Lung (tissue), 12 donors: ENCODE results near the gene INF2. TPM values are rescaled to one million over a fixed set of nuclear protein-coding genes. Genes with fewer than 3 reads are reported as not detected.
"Not testable (repeated sequence)": the region's sequence is repeated elsewhere in the genome, so short reads cannot be mapped to it uniquely, and the experiment has no call there.

ENCODE experiments used
- ATAC-seq: fragments of 200-7000 bp; cut with Tn5 transposase; one replicate; pipeline ENCODE4 v1.9.1; 2020; ENCODE audit warnings: moderate number of reproducible peaks; ENCODE audit not compliant: insufficient read depth, low FRiP score
- DNase-seq, 3 donors: peaks; one replicate each; pipeline ENCODE4 v3.0.0-alpha.2; 2013 to 2017
- H3K27ac ChIP-seq, 2 donors: one replicate each; pipeline ENCODE4 v1.5.1; 2013; ENCODE audit warnings: mild to moderate bottlenecking in 2 of 2, moderate library complexity in 2 of 2, control low read depth in 1 of 2, inconsistent platforms in 1 of 2, low read depth in 1 of 2, low read length in 1 of 2
- H3K27me3 ChIP-seq, 3 donors: one replicate each; pipeline ENCODE4 v1.5.1; 2013; ENCODE audit warnings: low read length in 2 of 3; ENCODE audit not compliant: control insufficient read depth in 3 of 3, insufficient read depth in 3 of 3
- H3K36me3 ChIP-seq, 4 donors: one replicate each; pipeline ENCODE4 v1.5.1; 2013; ENCODE audit warnings: low read length in 4 of 4, mild to moderate bottlenecking in 1 of 4, moderate library complexity in 1 of 4; ENCODE audit not compliant: control insufficient read depth in 4 of 4, insufficient read depth in 4 of 4
- H3K4me1 ChIP-seq, 5 donors: one replicate each; pipeline ENCODE4 v1.5.1; 2013; ENCODE audit warnings: low read length in 5 of 5, mild to moderate bottlenecking in 2 of 5, moderate library complexity in 1 of 5; ENCODE audit not compliant: control insufficient read depth in 5 of 5, insufficient read depth in 5 of 5
- H3K4me3 ChIP-seq: one replicate; pipeline ENCODE4 v1.5.1; 2013; ENCODE audit warnings: mild to moderate bottlenecking, control low read depth, moderate library complexity
- H3K9ac ChIP-seq, 2 donors: one replicate each; pipeline ENCODE4 v1.5.1; 2013; ENCODE audit warnings: low read length in 2 of 2, control low read depth in 1 of 2; ENCODE audit not compliant: insufficient read depth in 1 of 2
- H3K9me3 ChIP-seq, 4 donors: one replicate each; pipeline ENCODE4 v1.5.1; 2013; ENCODE audit warnings: low read length in 3 of 4, mild to moderate bottlenecking in 1 of 4, moderate library complexity in 1 of 4; ENCODE audit not compliant: control insufficient read depth in 4 of 4, insufficient read depth in 3 of 4
- CTCF ChIP-seq: IDR thresholded peaks from 2 replicates; pipeline ENCODE4 v1.5.1; 2012; ENCODE audit warnings: mild to moderate bottlenecking; ENCODE audit errors: control extremely low read depth, extremely low read depth
- WGBS, 2 donors: extraction: QIAGEN DNeasy Blood & Tissue Kit; methylation state at CpG; one replicate each; pipeline ENCODE4 v1.1.7; 2013; 5-methylcytosine and 5-hydroxymethylcytosine counted together
- polyA plus RNA-seq, 2 donors: library from polyadenylated mRNA; stranded (reverse); fragments of 200-250 nt; gene quantifications; one replicate each; pipeline ENCODE4 v1.2.1, GENCODE V29; 2013
- total RNA-seq, 2 donors: library from RNA; depleted of rRNA in 1 of 2; stranded (reverse); fragments of >200 nt in 1 of 2; gene quantifications; one replicate each; pipeline ENCODE4 v1.2.1, GENCODE V29; 2014 to 2021
- donor health status: control.
- donor health status: control.
- donor health status: Bipolar disorder and iron deficiency.
- donor health status: healthy.
- donor health status: DM: yes; HTN: yes; CAD: no.

INF2 gene
- total and polyA plus RNA-seq, 4 donors = 46.1 to 119 (median 78.4) TPM

GRCh38 chr14:104652386-104652785 is 37.0 kb upstream of the INF2 start:
- TF ChIP-seq CTCF = no peak
- H3K4me1 ChIP-seq = peaks cover 0 to 3% (median 0%) of the 10 kb centered on the region in 5 donors
- WGBS, 2 donors = 94 to 97% methylated on average over 9 of the region's 9 CpGs
- no peaks in the 10 kb centered on the region for H3K36me3 ChIP-seq
- peaks cover 0 to 3% (median 0%) of the 10 kb centered on the region in 3 donors for H3K27me3 ChIP-seq
- no peak overlapping the region for H3K4me3 ChIP-seq
- peaks cover 0 to 13% (median 2%) of the 10 kb centered on the region in 4 donors for H3K9me3 ChIP-seq
- ATAC-seq (no peak), DNase-seq (no peak)
- H3K9ac ChIP-seq = no peak overlapping the region
- H3K27ac ChIP-seq = no peak overlapping the region

- H3K9ac ChIP-seq, H3K36me3 ChIP-seq, H3K27me3 ChIP-seq, DNase-seq, ATAC-seq, H3K4me3 ChIP-seq, H3K4me1 ChIP-seq, H3K27ac ChIP-seq: not testable (repeated sequence)
- 94 to 95% methylated on average over 44 to 52 of the region's 52 CpGs for WGBS, 2 donors
- H3K9me3 ChIP-seq = peaks cover 0 to 13% (median 2%) of the 10 kb centered on the region in 4 donors
Observed at GRCh38 chr14:104653130-104653920, 36.1 kb upstream of the INF2 start.

- Histone ChIP-seq H3K4me3 (no peak overlapping the region), H3K9ac (no peak overlapping the region), H3K9me3 (peaks cover 0 to 13% (median 2%) of the 10 kb centered on the region in 4 donors), H3K4me1 (peaks cover 0 to 3% (median 0%) of the 10 kb centered on the region in 5 donors), H3K27me3 (peaks cover 0 to 3% (median 0%) of the 10 kb centered on the region in 3 donors), H3K27ac (no peak overlapping the region), H3K36me3 (no peaks in the 10 kb centered on the region)
- DNase-seq (no peak), ATAC-seq (no peak)
- WGBS, 2 donors = 84 to 87% methylated on average over 6 of the region's 6 CpGs
- no peak for TF ChIP-seq CTCF
Observed at GRCh38 chr14:104654119-104654518, 35.3 kb upstream of the INF2 start.

- 89 to 92% methylated on average over 14 of the region's 14 CpGs for WGBS, 2 donors
- no peak overlapping the region for H3K27ac ChIP-seq
Observed at GRCh38 chr14:104655128-104655848, 34.1 kb upstream of the INF2 start.

More at GRCh38 chr14:104655128-104655848, 34.1 kb upstream of the INF2 start:
- Histone ChIP-seq H3K9me3 (peaks cover 0 to 13% (median 2%) of the 10 kb centered on the region in 4 donors), H3K4me3 (no peak overlapping the region), H3K9ac (no peak overlapping the region), H3K36me3 (no peaks in the 10 kb centered on the region), H3K27me3 (no peaks in the 10 kb centered on the region), H3K4me1 (no peaks in the 10 kb centered on the region)
- DNase-seq = no peak
- TF ChIP-seq CTCF = no peak
- no peak for ATAC-seq
